ENCODE results near the gene EPRS1.
"Not testable (repeated sequence)": the region's sequence is repeated elsewhere in the genome, so short reads cannot be mapped to it uniquely, and the experiment has no call there.

EPRS1 gene

GRCh38 chr1:220040028-220040596, 6.2 kb downstream of the EPRS1 start:
- no peak for DNase-seq (ENCODE audit: low read depth in 4 of 4, low spot score in 1 of 4)

GRCh38 chr1:220038640-220039039, 7.7 kb downstream of the EPRS1 start:
- DNase-seq (ENCODE audit: low read depth in 4 of 4, low spot score in 1 of 4): no peak

GRCh38 chr1:220037810-220038209, 8.5 kb downstream of the EPRS1 start:
- DNase-seq (ENCODE audit: low read depth in 4 of 4, low spot score in 1 of 4): not testable (repeated sequence)

GRCh38 chr1:220032911-220033310, 13.4 kb downstream of the EPRS1 start:
- no peak for DNase-seq (ENCODE audit: low read depth in 4 of 4, low spot score in 1 of 4)

GRCh38 chr1:220031287-220031686, 15.0 kb downstream of the EPRS1 start:
- DNase-seq (ENCODE audit: low read depth in 4 of 4, low spot score in 1 of 4): no peak

GRCh38 chr1:220028346-220028895, 17.9 kb downstream of the EPRS1 start:
- DNase-seq (ENCODE audit: low read depth in 4 of 4, low spot score in 1 of 4): no peak

GRCh38 chr1:220019071-220019470, 27.2 kb downstream of the EPRS1 start:
- DNase-seq (ENCODE audit: low read depth in 4 of 4, low spot score in 1 of 4): no peak

GRCh38 chr1:220013497-220013896, 32.8 kb downstream of the EPRS1 start:
- no peak for DNase-seq (ENCODE audit: low read depth in 4 of 4, low spot score in 1 of 4)

- no peak for DNase-seq (ENCODE audit: low read depth in 4 of 4, low spot score in 1 of 4)
Measured at GRCh38 chr1:220012259-220012658, 34.0 kb downstream of the EPRS1 start.

- DNase-seq (ENCODE audit: low read depth in 4 of 4, low spot score in 1 of 4): no peak
Measured at GRCh38 chr1:220011620-220012019, 34.7 kb downstream of the EPRS1 start.

GRCh38 chr1:220007438-220007837, 38.9 kb downstream of the EPRS1 start:
- no peak for DNase-seq (ENCODE audit: low read depth in 4 of 4, low spot score in 1 of 4)

GRCh38 chr1:220005489-220005888, 40.8 kb downstream of the EPRS1 start:
- no peak for DNase-seq (ENCODE audit: low read depth in 4 of 4, low spot score in 1 of 4)

- DNase-seq (ENCODE audit: low read depth in 4 of 4, low spot score in 1 of 4): no peak
Measured at GRCh38 chr1:220003610-220004299, 42.5 kb downstream of the EPRS1 start.

- no peak for DNase-seq (ENCODE audit: low read depth in 4 of 4, low spot score in 1 of 4)
Measured at GRCh38 chr1:220003015-220003414, 43.3 kb downstream of the EPRS1 start.

GRCh38 chr1:220001095-220001501, 45.2 kb downstream of the EPRS1 start:
- no peak for DNase-seq (ENCODE audit: low read depth in 4 of 4, low spot score in 1 of 4)

GRCh38 chr1:219999821-220000220, 46.5 kb downstream of the EPRS1 start:
- DNase-seq (ENCODE audit: low read depth in 4 of 4, low spot score in 1 of 4): no peak
